ENCODE data around the gene CNNM3.

GRCh38 chr2:96801005-96801785 is 14.9 kb upstream of the CNNM3 start:
- TF ChIP-seq CTCF (conservative IDR thresholded peaks at IDR 0.05; ENCODE audit: low read length) = peak; percentile 89
- TF ChIP-seq EZH2phosphoT487 (IDR thresholded peaks at IDR 0.05; ENCODE audit: borderline replicate concordance, low read depth, low read length) = no peak
